Measurements from ENCODE around the gene C1orf159.

Gene C1orf159

GRCh38 chr1:1035291-1035943, 80.5 kb downstream of the C1orf159 start:
- no peak for DNase-seq (ENCODE audit: low spot score in 2 of 2)
- H3K36me3 Mint-ChIP-seq (ENCODE audit: insufficient read depth), result peaks cover 2% of the 10 kb centered on the region
- peaks cover 47% of the 10 kb centered on the region for H3K27me3 Mint-ChIP-seq
- H3K9me3 Mint-ChIP-seq, result no peaks in the 10 kb centered on the region
- peaks cover 24% of the 10 kb centered on the region for H3K4me1 Mint-ChIP-seq
- no peak overlapping the region for H3K27ac Mint-ChIP-seq (ENCODE audit: low read depth)
- ATAC-seq (replicated peaks; ENCODE audit: extremely low read depth, poor library complexity, severe bottlenecking), result no peak
- no peak overlapping the region for H3K4me3 Mint-ChIP-seq

GRCh38 chr1:1034439-1034781, 81.5 kb downstream of the C1orf159 start:
- Mint-ChIP-seq H3K27me3 (peaks cover 47% of the 10 kb centered on the region), H3K27ac (ENCODE audit: low read depth) (no peak overlapping the region), H3K4me3 (peak overlapping the region; percentile 34), H3K4me1 (peaks cover 17% of the 10 kb centered on the region), H3K9me3 (no peaks in the 10 kb centered on the region), H3K36me3 (ENCODE audit: insufficient read depth) (peaks cover 2% of the 10 kb centered on the region)
- ATAC-seq (replicated peaks; ENCODE audit: extremely low read depth, poor library complexity, severe bottlenecking) (no peak), DNase-seq (ENCODE audit: low spot score in 2 of 2) (no peak)

GRCh38 chr1:1033731-1034438, 82.0 kb downstream of the C1orf159 start:
- Mint-ChIP-seq H3K27ac (ENCODE audit: low read depth) (no peak overlapping the region), H3K36me3 (ENCODE audit: insufficient read depth) (peaks cover 2% of the 10 kb centered on the region), H3K4me1 (peaks cover 13% of the 10 kb centered on the region), H3K4me3 (peak overlapping the region; percentile 34), H3K9me3 (no peaks in the 10 kb centered on the region), H3K27me3 (peaks cover 44% of the 10 kb centered on the region)
- no peak for ATAC-seq (replicated peaks; ENCODE audit: extremely low read depth, poor library complexity, severe bottlenecking)
- DNase-seq (ENCODE audit: low spot score in 2 of 2), result no peak

- no peaks in the 10 kb centered on the region for H3K9me3 Mint-ChIP-seq
- peaks cover 36% of the 10 kb centered on the region for H3K27me3 Mint-ChIP-seq
- no peak overlapping the region for H3K27ac Mint-ChIP-seq (ENCODE audit: low read depth)
- peak overlapping the region; percentile 70 for H3K4me3 Mint-ChIP-seq
- ATAC-seq (replicated peaks; ENCODE audit: extremely low read depth, poor library complexity, severe bottlenecking) (peak; percentile 74), DNase-seq (ENCODE audit: low spot score in 2 of 2) (peak; percentile 62 to 64)
- H3K36me3 Mint-ChIP-seq (ENCODE audit: insufficient read depth), result peaks cover 2% of the 10 kb centered on the region
- H3K4me1 Mint-ChIP-seq, result peaks cover 8% of the 10 kb centered on the region
Observed at GRCh38 chr1:1033009-1033587, 82.8 kb downstream of the C1orf159 start.

- H3K4me1 Mint-ChIP-seq, result peaks cover 8% of the 10 kb centered on the region
- ATAC-seq (replicated peaks; ENCODE audit: extremely low read depth, poor library complexity, severe bottlenecking), result no peak
- peak overlapping the region; percentile 70 for H3K4me3 Mint-ChIP-seq
- no peak for DNase-seq (ENCODE audit: low spot score in 2 of 2)
- no peaks in the 10 kb centered on the region for H3K9me3 Mint-ChIP-seq
- H3K36me3 Mint-ChIP-seq (ENCODE audit: insufficient read depth), result peaks cover 2% of the 10 kb centered on the region
- H3K27me3 Mint-ChIP-seq, result peaks cover 32% of the 10 kb centered on the region
- peak overlapping the region; percentile 55 for H3K27ac Mint-ChIP-seq (ENCODE audit: low read depth)
Observed at GRCh38 chr1:1032424-1032823, 83.5 kb downstream of the C1orf159 start.

Measured in central memory CD8-positive, alpha-beta T cell (primary cell).